Posterior cingulate gyrus (tissue), 11 donors: ENCODE data around the gene EIF4EBP2.

Experiments
- DNase-seq, 10 donors: peaks; one replicate each; pipeline versions ENCODE4 v3.0.0 to v3.0.0-alpha.2; 2020 to 2021; ENCODE audit warnings: mixed read lengths in 3 of 10
- intact Hi-C: fragments of 100-400 bp; cut with DNase I; formaldehyde crosslinking; loops from one replicate; pipeline ENCODE4 v1.15.1; 2023

EIF4EBP2 gene

GRCh38 chr10:70457759-70458305 is 53.9 kb downstream of the EIF4EBP2 start:
- intact Hi-C loops, result no loop called here
- no peak for DNase-seq

GRCh38 chr10:70458329-70459060 is 54.5 kb downstream of the EIF4EBP2 start:
- peak in 9 of 10 donors; percentile 18 to 94 (median 53) for DNase-seq
- intact Hi-C loops, result no loop called here

DNA sequence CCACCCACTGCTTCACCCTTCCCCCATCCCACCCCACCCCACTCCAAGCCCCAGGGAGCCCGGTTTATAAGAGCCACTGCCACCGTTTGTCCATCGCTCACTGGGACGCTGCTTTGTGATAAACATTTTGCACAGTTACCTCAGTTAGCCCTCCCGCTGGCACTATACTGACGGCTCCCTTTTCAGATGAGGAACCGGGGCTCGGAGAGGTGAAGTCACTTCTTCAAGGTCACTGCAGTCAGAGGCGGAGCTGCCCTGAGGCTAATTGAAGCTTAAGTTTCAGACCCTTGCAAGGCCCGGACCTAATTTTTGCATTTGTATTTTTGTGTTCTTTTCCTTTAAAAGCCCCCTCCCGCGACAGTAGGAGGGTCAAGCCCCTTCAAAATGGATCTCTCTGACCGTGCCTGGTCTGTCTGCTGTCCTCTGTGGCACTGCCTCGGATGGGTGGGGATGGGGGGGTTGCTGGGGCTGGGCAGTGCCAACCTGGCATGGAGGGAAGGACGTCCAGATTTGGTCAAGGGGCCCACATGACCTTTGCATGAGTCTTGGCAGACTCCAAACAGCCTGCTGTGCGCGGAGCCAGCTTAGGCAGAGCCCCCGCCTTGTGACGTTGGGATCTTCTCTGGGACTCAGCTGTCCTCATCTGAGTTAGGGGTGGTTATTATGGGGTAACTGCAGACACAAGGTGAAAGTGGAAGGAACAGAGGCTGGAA is 55.3 kb downstream of the EIF4EBP2 start:
- intact Hi-C loops, result no loop called here

GRCh38 chr10:70459774-70460490 is 56.0 kb downstream of the EIF4EBP2 start:
- DNase-seq, result peak in 1 of 10 donors; percentile 63
- intact Hi-C loops, result loop anchor here (5.0 kb wide), 3 partner anchors 92 to 422 kb away; no protein-coding TSS in a partner anchor

More for the DNA sequence above, 55.3 kb downstream of the EIF4EBP2 start:
- no peak for DNase-seq

- DNase-seq, result peak in 8 of 10 donors; percentile 22 to 92 (median 58)
Observed at GRCh38 chr10:70461397-70462348, 57.7 kb downstream of the EIF4EBP2 start.

GRCh38 chr10:70462349-70462984 is 58.5 kb downstream of the EIF4EBP2 start:
- peak; percentile 49 to 94 (median 74) for DNase-seq
- intact Hi-C loops, result loop anchor here (5.0 kb wide), 3 partner anchors 90 to 420 kb away; no protein-coding TSS in a partner anchor

More at GRCh38 chr10:70461397-70462348, 57.7 kb downstream of the EIF4EBP2 start:
- intact Hi-C loops, result loop anchor here (5.0 kb wide), 3 partner anchors 91 to 421 kb away; no protein-coding TSS in a partner anchor

DNA sequence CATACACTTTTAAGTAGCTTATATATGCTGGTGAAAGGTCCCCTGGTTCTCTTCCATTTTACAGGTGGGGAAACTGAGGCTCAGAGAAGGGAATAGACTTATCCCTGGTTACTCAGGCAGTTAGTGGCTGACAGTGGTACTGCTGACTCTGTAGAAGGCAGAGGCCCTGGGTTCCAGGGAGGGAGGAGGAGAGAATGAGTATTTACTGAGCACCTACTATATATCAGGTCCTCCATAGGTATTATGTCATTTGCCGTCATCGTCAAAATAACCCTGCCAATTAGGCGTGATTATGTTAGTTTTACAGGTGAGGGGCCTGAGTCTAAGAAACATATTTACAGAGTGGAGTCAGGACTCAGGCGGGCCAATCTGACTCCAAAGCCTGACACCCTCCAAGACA is 61.3 kb downstream of the EIF4EBP2 start:
- intact Hi-C loops, result no loop called here
- DNase-seq, result peak in 1 of 10 donors; percentile 31

DNA sequence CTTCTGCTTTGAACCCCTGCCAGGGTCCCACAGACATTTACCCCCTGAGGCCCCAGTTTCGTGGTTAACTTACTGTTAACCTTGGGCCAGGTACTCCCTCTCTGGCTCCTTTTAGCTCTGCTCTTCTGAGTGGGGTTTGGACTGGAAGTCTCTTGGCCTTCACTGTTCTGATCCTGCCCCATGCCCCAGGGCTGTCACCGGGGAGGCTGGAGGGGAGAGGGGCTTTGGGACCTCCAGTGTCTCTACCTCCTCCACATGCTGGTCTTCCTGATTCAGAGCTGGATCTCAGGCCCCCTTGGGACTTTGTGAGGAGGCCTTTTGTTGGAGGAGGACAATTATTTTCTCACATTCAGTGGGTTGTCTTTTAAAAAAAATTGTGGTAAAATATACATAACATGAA is 61.9 kb downstream of the EIF4EBP2 start:
- DNase-seq, result peak in 1 of 10 donors; percentile 83
- intact Hi-C loops, result no loop called here

- intact Hi-C loops, result no loop called here
- no peak for DNase-seq
Observed at GRCh38 chr10:70466951-70467350, 63.0 kb downstream of the EIF4EBP2 start.

DNA sequence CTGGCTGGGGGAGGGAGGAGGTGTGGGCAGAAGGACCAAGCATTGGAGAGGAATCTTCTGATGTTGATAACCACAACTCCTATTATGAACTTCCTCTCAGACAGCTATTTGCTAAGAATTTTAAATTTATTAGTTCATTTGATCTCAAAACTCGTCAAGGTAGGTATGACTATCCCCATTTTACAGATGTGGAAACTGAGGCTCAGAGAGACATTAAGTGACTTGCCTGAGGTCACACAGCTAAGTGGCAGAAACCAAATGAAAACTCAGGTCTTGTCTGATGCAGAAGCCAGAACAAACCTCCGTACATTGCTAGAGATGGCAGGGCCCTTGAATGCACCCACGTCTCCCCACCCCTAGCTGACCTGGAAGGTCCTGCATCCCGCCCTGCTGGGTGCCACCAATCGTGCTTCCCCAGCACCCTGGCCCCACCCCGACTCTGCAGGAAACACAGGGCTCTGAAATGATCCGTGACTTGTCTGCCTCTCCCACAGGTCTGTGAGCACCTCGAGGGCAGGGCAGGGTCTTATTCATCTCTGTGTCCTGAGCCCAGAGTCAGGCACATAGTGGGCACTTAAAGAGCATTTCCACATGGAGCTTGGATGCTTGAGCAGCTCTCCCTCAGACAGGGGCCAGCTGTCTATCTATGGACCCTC is 69.0 kb downstream of the EIF4EBP2 start:
- peak in 1 of 10 donors; percentile 37 for DNase-seq
- intact Hi-C loops, result no loop called here

GRCh38 chr10:70474780-70475179 is 70.8 kb downstream of the EIF4EBP2 start:
- intact Hi-C loops, result loop anchor here (5.0 kb wide), 1 partner anchor 38 kb away; no protein-coding TSS in a partner anchor
- peak in 1 of 10 donors; percentile 15 for DNase-seq

DNA sequence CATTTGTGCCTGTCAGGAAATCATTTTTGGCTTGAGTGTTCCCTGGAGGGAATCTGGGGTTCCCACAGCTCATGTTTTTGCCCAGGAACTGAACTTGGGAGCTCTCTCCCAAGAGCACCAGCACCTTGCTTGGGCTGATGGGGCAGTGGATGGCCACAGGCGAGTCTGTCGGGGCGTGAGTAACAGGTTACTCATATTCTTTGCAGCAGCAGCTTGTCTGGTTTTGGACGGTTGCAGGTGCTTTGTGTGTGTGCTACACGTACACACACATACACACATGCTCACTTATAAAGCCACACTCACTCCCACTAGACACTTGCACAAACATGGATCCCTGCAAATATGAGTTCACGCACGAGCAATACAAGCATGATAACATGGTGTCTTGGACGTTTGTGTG is 71.7 kb downstream of the EIF4EBP2 start:
- peak in 2 of 10 donors; percentile 17 to 23 for DNase-seq
- intact Hi-C loops, result loop anchor here (5.0 kb wide), 1 partner anchor 37 kb away; no protein-coding TSS in a partner anchor

- intact Hi-C loops, result loop anchor here (5.0 kb wide), 1 partner anchor 36 kb away; no protein-coding TSS in a partner anchor
Observed at GRCh38 chr10:70476249-70477035, 72.5 kb downstream of the EIF4EBP2 start.

DNA sequence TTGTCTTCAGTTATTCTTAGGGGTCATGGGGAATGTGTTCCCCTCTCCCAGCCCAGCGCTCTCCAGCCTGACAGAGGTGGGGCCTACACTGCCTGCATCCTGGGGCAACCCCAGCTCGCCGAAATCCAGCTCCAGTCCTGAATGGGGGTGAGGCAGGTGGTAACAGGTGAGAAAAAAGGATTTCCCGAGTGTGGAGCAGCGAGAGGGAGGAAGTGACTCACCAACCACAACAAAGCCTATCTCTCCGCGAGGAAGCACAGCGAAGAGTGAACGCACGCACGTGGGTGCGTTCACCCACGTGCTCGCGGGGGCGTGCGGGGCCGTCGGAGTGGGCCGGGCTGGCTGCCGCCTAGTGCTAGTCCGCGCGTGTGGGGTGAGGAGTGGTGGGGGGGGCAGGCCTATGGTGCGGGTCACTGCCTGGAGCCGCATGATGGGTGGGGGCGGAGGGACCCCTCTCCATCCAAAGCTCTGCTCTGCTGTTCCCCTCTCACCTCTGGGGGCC is 73.8 kb downstream of the EIF4EBP2 start:
- peak in 2 of 10 donors; percentile 75 to 87 for DNase-seq
- intact Hi-C loops, result loop anchor here (5.0 kb wide), 1 partner anchor 35 kb away; no protein-coding TSS in a partner anchor

More at GRCh38 chr10:70476249-70477035, 72.5 kb downstream of the EIF4EBP2 start:
- peak in 2 of 10 donors; percentile 60 to 72 for DNase-seq
